Stimulated activated CD4-positive, alpha-beta T cell treated with anti-CD3 and anti-CD28 coated beads, Interleukin-2, amount 100 ng/mL, for 4 hours (primary cell): ENCODE results near the gene EHD4.

ENCODE experiments used
- DNase-seq: peaks from one replicate; pipeline ENCODE4 v3.0.0-alpha.2; 2020; ENCODE audit warnings: low read depth

Gene EHD4

GRCh38 chr15:41972253-41973242 lies at the start of gene EHD4:
Gene EHD4, minus strand, starts transcription at chr15:41972557. Its CDS starts 63 bp downstream, at chr15:41972494.
- DNase-seq: peak; percentile 95

- no peak for DNase-seq
Measured at GRCh38 chr15:42021593-42021992, 49.2 kb upstream of the EHD4 start.

GRCh38 chr15:42020713-42021273 lies 48.4 kb upstream of the EHD4 start, which contains the start of gene PLA2G4E:
Gene PLA2G4E, minus strand, starts transcription at chr15:42021042. Its CDS starts 12 bp downstream, at chr15:42021030.
- no peak for DNase-seq

- DNase-seq: no peak
Measured at GRCh38 chr15:42018306-42019224, 46.2 kb upstream of the EHD4 start.

GRCh38 chr15:42016971-42017370 lies 44.6 kb upstream of the EHD4 start:
- no peak for DNase-seq

- no peak for DNase-seq
Measured at GRCh38 chr15:42014406-42014805, 42.0 kb upstream of the EHD4 start.

- DNase-seq: no peak
Measured at GRCh38 chr15:42012928-42013482, 40.6 kb upstream of the EHD4 start.

GRCh38 chr15:42012241-42012640 lies 39.9 kb upstream of the EHD4 start:
- no peak for DNase-seq

- DNase-seq: no peak
Measured at GRCh38 chr15:42011074-42011473, 38.7 kb upstream of the EHD4 start.

GRCh38 chr15:42010434-42010833 lies 38.1 kb upstream of the EHD4 start:
- peak; percentile 12 for DNase-seq

GRCh38 chr15:42009474-42009873 lies 37.1 kb upstream of the EHD4 start:
- DNase-seq: no peak

- DNase-seq: no peak
Measured at GRCh38 chr15:42009022-42009421, 36.7 kb upstream of the EHD4 start.

- no peak for DNase-seq
Measured at GRCh38 chr15:42007386-42007785, 35.0 kb upstream of the EHD4 start.

GRCh38 chr15:42002333-42002732 lies 30.0 kb upstream of the EHD4 start:
- no peak for DNase-seq

GRCh38 chr15:42001236-42001635 lies 28.9 kb upstream of the EHD4 start:
- DNase-seq: no peak

- DNase-seq: no peak
Measured at GRCh38 chr15:41999290-42000285, 27.2 kb upstream of the EHD4 start.

- DNase-seq: no peak
Measured at GRCh38 chr15:41997845-41998244, 25.5 kb upstream of the EHD4 start.

GRCh38 chr15:41996921-41997592 lies 24.7 kb upstream of the EHD4 start:
- no peak for DNase-seq

GRCh38 chr15:41996376-41996775 lies 24.0 kb upstream of the EHD4 start:
- DNase-seq: no peak

- no peak for DNase-seq
Measured at GRCh38 chr15:41995476-41995855, 23.1 kb upstream of the EHD4 start.
